Measurements from ENCODE around the gene TTR.

TTR gene

DNA sequence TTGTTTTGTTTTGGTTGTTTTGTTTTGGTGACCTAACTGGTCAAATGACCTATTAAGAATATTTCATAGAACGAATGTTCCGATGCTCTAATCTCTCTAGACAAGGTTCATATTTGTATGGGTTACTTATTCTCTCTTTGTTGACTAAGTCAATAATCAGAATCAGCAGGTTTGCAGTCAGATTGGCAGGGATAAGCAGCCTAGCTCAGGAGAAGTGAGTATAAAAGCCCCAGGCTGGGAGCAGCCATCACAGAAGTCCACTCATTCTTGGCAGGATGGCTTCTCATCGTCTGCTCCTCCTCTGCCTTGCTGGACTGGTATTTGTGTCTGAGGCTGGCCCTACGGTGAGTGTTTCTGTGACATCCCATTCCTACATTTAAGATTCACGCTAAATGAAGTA, at the start of gene TTR:
Gene TTR (plus strand): TSS at position 250 of the 400 bp plus-strand sequence. CDS start 26 bp downstream, at position 276.
- no peak for TF ChIP-seq ZNF274 (IDR thresholded peaks at IDR 0.05; ENCODE audit: low read depth, low read length)
- H3K4me3 ChIP-seq (ENCODE audit: low read length), result no peak within 1 kb of the TSS

DNA sequence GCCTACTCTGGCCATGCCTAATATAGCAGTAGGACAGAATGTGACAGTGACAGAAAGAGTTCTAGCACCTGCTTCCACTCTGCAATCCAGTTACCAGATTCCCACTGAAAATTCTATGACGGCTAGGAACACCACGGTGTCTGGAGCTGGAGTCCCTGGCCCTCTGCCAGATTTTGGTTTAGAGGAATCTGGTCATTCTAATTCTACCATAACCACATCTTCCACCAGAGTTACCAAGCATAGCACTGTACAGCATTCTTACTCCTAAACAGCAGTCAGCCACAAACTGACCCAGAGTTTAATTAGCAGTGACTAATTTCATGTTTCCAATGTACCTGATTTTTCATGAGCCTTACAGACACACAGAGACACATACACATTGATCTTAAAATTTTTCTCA, 45.2 kb upstream of the TTR start:
- no peak for TF ChIP-seq ZNF274 (IDR thresholded peaks at IDR 0.05; ENCODE audit: low read depth, low read length)
- no peak overlapping the region for H3K4me3 ChIP-seq (ENCODE audit: low read length)

DNA sequence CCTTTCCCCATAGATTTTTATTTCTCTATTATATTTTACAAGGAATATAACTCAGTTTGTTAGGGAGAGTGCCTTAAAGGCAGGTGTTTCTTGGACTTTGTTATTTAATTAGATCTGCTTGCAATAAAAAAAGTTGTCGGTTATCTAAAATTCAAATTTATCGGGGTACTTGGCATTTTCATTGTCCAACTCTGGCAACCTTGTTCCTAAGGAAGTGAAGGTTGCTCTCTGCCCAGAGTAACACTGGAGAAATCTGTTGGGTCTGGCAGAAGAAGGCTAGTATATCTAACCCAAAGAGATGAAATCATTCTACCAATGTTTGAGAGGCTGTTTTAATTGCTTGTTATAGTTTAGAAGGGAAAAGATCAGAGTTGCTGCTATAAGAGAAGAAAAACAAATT, 42.8 kb upstream of the TTR start:
- H3K4me3 ChIP-seq (ENCODE audit: low read length), result no peak overlapping the region
- TF ChIP-seq ZNF274 (IDR thresholded peaks at IDR 0.05; ENCODE audit: low read depth, low read length), result no peak

DNA sequence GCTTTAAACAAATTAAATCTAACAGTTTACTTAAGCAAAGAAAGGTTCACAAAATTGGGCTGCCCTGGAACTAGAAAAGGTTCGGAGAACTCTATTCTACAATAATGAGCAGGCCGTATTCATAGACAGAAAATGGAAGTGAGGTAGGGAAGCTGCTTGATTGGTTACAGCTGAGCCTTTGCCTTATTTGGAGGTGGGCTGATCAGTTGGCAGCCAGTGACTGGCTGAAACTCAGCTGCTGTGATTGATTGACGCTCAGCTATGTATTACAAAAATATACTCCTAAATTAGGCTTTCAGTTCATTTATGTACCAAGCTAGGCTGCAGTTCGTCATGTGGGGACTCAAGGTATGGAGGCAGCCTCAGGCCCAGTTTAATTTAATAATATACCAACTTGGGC, 42.3 kb upstream of the TTR start:
- H3K4me3 ChIP-seq (ENCODE audit: low read length), result no peak overlapping the region
- TF ChIP-seq ZNF274 (IDR thresholded peaks at IDR 0.05; ENCODE audit: low read depth, low read length), result no peak

DNA sequence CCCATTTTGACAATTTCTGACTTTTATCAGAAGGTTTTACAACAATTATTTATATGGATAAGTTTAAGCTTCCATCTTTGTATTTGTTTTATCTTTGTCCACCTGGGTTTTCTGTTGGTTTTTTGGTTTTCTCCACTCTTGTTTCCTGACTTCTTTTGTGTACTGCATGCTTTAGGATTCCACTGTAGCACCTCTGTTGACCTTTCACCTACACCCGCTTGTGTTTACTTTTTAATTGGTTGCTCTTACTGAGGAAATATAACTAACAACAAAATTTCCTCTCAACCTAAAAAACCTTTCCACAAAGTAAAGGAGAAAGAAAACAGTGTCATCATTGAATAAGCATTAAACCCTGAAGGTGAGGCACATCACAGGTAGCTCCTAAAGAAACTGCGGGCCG, 39.8 kb upstream of the TTR start:
- no peak for TF ChIP-seq ZNF274 (IDR thresholded peaks at IDR 0.05; ENCODE audit: low read depth, low read length)
- no peak overlapping the region for H3K4me3 ChIP-seq (ENCODE audit: low read length)

DNA sequence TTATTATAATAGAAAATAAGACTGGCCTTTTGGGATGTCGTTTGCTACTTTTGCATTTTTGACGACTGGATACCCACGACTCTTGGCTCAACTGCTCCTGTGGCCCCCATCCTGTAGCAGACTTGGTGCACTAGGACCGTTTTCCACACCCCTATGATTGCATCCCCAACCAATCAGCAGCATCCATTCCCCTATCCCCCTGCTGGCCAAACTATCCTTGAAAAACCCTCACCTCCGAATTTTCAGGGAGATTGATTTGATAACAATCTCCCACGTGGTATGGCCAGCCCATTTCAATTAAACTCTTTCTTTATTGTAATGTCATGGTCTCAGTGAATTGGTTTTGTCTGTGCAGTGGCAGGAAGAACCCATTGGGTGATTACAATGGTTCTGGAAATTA, 37.9 kb upstream of the TTR start:
- no peak overlapping the region for H3K4me3 ChIP-seq (ENCODE audit: low read length)
- TF ChIP-seq ZNF274 (IDR thresholded peaks at IDR 0.05; ENCODE audit: low read depth, low read length), result no peak

DNA sequence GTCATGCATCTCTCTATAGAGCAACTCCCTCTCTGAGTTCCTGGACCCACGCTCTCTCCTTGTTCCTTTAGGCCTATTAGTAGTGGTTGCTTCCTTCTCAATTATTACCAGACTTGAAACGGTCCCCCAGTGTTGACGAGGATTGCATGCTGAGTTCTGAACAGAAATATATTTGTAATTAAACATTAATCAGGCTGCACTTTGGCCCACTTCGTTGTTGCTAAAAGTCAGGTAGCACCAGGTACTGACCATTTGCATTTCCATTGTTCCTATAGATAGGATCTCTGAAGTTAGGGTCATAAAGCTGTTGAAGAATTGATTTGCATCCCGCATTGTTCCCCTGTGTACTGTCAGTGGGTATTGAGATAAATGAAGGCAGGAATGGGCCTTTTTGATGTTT, 36.9 kb upstream of the TTR start:
- no peak overlapping the region for H3K4me3 ChIP-seq (ENCODE audit: low read length)
- no peak for TF ChIP-seq ZNF274 (IDR thresholded peaks at IDR 0.05; ENCODE audit: low read depth, low read length)

DNA sequence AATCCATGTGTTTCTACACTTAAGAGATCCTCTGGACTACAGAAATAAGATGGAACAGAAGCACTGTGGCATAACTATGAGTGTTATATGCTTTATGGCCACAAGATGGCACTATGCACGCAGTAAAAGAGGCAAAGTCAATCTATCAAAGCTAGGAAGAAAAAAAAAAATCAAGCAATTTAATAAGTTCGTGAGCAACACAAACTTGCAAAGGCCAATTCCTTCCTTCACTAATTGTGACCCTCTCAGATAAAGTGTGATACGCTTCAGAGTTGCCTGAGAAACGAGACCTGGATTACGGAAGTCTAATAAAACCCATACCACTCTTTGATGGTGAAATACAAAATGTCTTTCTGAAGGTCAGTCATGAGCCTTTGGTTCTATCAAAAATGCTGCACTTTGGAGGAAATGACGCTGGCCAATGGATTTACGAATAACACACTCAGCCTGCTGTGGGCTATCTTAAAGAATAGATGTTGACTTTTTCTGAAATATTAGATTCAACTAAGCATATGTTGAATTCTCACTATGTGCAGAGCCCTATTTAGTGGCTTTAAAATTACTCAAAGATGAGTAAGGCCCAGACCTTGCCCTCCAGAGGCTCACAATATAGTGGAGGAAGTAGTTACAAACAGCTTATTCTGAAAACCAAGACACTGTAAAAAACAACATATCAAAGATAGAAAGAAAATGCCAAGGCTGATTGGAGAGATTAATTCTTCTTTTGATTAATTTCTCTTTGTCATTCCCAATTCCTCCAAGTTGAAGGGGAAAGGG, 35.5 kb upstream of the TTR start:
- H3K4me3 ChIP-seq (ENCODE audit: low read length), result no peak overlapping the region
- no peak for TF ChIP-seq ZNF274 (IDR thresholded peaks at IDR 0.05; ENCODE audit: low read depth, low read length)

DNA sequence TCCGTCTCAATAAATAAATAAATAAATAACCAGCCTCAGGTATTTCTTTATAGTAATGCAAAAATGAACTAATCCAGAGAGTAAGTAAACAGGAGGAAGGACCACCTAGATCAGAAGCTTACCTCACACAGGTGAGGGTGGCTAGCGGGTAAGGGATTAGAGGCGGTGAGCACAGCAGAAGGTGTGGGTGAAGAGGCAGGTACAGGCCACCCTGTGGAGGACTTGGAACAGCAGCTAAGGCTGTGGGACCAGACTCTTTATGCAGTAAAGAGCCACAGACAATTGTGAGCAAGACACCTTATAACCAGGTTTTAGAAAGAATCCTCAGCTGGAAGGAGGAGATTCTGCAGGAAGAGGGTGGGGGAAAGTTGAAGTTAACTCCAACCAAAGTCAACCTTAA, 34.2 kb upstream of the TTR start:
- no peak for TF ChIP-seq ZNF274 (IDR thresholded peaks at IDR 0.05; ENCODE audit: low read depth, low read length)
- H3K4me3 ChIP-seq (ENCODE audit: low read length), result no peak overlapping the region

DNA sequence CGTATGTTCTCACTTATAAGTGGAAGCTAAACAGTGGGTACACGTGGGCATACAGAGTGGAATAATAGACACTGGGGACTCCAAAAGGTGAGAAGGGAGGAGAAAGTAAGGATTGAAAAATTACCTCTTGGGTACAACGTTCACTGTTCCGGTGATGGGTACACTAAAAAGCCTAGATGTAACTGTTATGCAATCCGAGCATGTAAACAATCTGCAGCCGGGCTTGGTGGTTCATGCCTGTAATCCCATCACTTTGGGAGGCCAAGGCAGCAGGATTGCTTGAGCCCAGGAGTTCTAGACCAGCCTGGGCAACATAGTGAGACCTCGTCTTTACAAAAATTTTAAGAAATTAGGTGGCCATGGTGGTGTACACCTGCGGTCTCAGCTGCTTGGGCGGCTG, 33.1 kb upstream of the TTR start:
- no peak overlapping the region for H3K4me3 ChIP-seq (ENCODE audit: low read length)
- no peak for TF ChIP-seq ZNF274 (IDR thresholded peaks at IDR 0.05; ENCODE audit: low read depth, low read length)

DNA sequence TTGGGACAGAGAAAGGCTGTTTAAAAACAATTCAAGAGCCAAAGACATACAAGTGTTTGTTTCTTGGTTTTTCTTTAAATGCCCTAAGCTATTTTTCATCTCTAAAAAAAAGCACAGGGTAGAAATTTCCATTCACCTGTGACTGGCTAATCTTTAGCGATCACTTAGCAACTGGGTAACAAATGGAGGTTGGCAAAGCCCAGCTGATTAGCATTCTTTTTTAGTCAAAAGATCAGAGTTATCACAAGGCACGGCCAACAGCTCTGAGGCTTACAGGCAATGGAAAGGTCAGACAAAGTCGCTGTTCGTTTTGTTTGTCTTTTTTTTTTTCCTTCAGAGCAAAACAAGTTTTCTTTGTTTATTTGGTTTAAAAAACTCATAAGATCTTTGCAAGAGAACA, 29.0 kb upstream of the TTR start:
- H3K4me3 ChIP-seq (ENCODE audit: low read length), result no peak overlapping the region
- TF ChIP-seq ZNF274 (IDR thresholded peaks at IDR 0.05; ENCODE audit: low read depth, low read length), result no peak

DNA sequence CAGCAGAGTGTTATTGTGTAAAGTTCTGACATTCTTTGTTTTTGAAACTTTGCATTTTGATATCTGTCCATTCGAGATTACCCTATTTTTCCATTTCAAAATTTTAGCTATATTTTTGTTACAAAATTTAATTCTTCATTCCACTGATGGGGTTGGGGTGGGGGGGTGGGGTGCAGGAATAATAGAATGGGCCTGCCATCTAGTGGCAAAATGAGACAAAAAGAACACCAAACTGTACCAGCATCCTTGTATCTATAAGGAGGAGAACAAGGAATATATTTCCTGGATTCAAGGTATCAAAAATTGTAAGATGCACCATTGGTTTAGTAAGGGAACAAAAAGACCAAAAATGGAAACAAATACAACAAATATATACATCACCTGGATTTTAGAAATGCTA, 27.9 kb upstream of the TTR start:
- no peak for TF ChIP-seq ZNF274 (IDR thresholded peaks at IDR 0.05; ENCODE audit: low read depth, low read length)
- H3K4me3 ChIP-seq (ENCODE audit: low read length), result no peak overlapping the region

DNA sequence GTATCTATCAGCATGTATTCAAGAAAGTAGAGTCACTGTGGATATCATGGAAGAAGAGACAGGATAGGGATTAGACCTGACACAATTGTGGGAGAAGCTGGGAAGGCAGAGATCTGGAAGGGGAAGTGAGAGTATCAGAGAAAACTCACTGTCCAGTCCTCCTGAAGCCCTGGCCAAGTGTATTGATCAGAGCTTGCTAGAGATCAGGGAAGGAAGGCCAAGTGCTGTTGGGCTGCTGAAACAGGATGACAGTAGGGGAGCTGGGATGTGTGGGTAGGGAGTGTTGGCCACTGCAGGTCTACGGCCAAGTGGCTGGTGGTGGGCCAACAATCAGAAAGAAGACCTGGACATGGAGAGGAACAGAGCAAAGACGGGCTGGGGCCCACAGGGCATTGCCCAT, 26.3 kb upstream of the TTR start:
- no peak overlapping the region for H3K4me3 ChIP-seq (ENCODE audit: low read length)
- TF ChIP-seq ZNF274 (IDR thresholded peaks at IDR 0.05; ENCODE audit: low read depth, low read length), result no peak

DNA sequence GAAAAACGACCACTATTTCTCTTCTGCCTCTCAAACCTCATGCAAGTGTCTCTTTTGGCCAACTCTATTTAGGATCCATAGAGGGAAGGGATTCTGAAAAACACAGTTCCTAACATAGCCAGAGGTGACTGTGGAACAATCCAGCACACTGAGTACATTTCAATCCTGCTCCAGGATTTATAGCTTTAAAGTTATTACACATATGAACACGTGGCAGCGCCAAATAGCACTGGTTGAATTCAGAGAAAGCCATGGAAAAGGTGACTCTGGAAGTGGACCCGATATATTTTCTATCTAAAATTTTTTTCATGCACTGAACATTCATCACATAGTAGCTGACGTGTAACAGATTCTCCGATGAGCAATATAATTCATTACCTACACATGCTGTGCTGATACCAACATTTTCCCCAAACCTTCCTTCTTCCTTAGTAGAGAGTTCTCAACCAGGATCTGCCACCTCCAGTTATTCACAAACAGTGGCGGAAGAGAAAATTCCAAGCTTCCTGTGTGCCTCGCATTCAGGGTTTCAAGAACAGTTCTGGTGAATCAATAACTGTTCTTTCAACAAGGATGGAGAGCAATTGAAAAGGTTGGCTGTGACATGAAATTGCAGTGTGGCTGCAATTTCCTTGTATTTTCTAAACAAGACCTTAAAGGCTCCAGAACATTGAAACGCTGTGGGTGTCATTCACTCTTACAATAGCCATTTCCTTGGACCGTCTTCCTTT, 25.7 kb upstream of the TTR start:
- no peak overlapping the region for H3K4me3 ChIP-seq (ENCODE audit: low read length)
- no peak for TF ChIP-seq ZNF274 (IDR thresholded peaks at IDR 0.05; ENCODE audit: low read depth, low read length)

DNA sequence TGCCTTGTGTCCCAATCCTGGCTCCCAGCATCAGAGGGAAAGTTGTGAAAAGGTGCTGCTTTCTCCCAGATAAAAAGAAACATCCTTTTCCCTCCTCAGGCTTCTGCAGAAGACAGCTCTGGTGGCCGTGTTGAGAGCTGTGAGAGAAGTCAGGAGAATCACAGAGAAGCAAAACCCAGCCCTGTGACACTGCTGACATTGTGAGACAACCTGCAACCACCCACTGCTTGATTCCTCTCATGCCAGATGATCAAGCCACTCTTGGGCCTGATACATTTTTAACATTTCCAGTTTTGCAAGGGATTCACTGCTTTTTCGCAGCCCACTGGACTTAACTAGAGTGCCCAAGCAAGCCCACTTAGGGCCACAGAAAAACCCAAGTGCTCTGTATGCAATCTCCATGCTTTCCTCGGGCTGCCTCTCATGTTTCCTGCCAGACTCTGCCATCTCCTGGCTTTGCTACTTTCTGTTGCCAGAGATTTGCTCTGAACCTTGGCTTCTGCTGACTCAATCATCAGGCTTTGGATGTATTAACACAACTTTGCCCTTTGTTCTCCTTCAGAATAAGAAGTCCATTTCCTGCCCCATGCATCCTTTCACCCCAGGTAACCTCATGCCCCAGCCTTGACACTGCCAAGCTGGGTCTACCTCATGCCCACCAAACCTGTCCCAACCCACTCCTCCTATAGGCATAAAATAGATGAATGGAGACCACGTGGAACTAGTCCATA, 24.9 kb upstream of the TTR start:
- TF ChIP-seq ZNF274 (IDR thresholded peaks at IDR 0.05; ENCODE audit: low read depth, low read length), result no peak
- H3K4me3 ChIP-seq (ENCODE audit: low read length), result no peak overlapping the region
